Suppressor macrophage treated with lipopolysaccharide for 4 hours (primary cell): Measurements from ENCODE around the gene ARHGAP4.
A peak's percentile ranks its signal among the peaks of the same experiment; 100 is the strongest.

Source experiments
- DNase-seq: peaks from one replicate; pipeline ENCODE4 v3.0.0-alpha.2; 2020

ARHGAP4 gene

GRCh38 chrX:153925739-153926551 lies at the start of gene ARHGAP4:
ARHGAP4 (minus strand) TSS chrX:153926264; CDS start chrX:153926202, 62 bp downstream.
- DNase-seq: no peak

DNA sequence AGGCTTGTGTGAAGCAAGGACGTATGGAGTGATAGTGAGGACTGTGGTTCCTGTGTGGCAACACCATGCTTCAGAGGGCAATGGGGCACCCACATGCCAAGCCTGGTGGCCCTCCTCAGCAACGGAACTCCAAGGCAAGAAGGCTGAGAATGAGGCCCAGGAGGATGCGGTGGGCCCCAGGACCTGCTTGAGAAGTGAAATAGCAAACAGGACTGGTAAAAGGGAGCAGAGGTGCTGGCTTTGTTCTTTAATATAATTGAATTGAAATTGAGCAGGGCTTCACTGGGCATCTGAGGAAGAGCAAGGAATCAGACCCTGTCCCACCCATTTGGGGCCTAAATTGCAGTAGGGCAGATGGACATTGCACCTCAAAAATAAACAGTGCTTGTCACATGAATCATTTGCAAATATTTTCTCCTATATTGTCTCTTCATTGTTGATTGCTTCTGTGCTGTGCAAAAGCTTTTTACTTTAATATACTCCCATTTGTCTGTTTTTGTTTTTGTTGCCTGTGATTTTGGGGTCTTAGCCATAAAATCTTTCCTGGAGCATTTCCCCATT lies 48.7 kb upstream of the ARHGAP4 start:
- peak; percentile 2 for DNase-seq

GRCh38 chrX:153974003-153974725 lies 48.1 kb upstream of the ARHGAP4 start:
- DNase-seq: peak; percentile 46

GRCh38 chrX:153973127-153974002 lies 47.3 kb upstream of the ARHGAP4 start:
- DNase-seq: peak; percentile 1

- DNase-seq: peak; percentile 92
Observed at GRCh38 chrX:153972368-153973126, 46.5 kb upstream of the ARHGAP4 start, which contains the start of gene TMEM187. TMEM187 (plus strand) TSS chrX:153972754; CDS start chrX:153982063, 9,309 bp downstream.

GRCh38 chrX:153971450-153972367 lies 45.6 kb upstream of the ARHGAP4 start, which contains the start of gene HCFC1:
HCFC1 (minus strand) TSS chrX:153971818; CDS start chrX:153970840, 978 bp downstream.
- DNase-seq: peak; percentile 91

GRCh38 chrX:153971124-153971449 lies 45.0 kb upstream of the ARHGAP4 start:
- DNase-seq: peak; percentile 92

GRCh38 chrX:153970357-153971123 lies 44.5 kb upstream of the ARHGAP4 start:
- DNase-seq: peak; percentile 12

- DNase-seq: peak; percentile 10
Observed at GRCh38 chrX:153969904-153970356, 43.9 kb upstream of the ARHGAP4 start.

- DNase-seq: peak; percentile 5
Observed at GRCh38 chrX:153969125-153969903, 43.2 kb upstream of the ARHGAP4 start.

- peak; percentile 8 for DNase-seq
Observed at GRCh38 chrX:153968754-153969124, 42.7 kb upstream of the ARHGAP4 start.

DNA sequence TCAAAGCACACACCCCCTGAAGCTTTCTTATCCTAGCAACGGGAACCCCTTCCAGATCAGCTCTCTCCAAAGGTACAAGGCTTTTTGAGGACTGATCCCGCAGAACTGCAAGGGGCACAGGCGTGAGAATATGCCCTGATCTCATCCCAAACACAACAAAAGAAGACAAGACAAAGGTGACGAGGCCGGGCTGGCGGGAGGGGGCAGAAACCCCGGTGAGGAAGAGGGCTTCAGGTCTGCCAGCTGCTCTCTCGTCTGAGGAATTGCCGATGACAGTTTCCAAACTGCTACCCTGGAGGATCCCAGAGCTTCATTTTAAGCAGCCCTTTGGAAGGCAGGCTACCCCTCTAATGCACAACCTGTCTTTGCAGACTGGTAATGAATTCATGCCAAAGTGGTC lies 42.2 kb upstream of the ARHGAP4 start:
- DNase-seq: peak; percentile 2

- peak; percentile 66 for DNase-seq
Observed at GRCh38 chrX:153967536-153968224, 41.6 kb upstream of the ARHGAP4 start.

DNA sequence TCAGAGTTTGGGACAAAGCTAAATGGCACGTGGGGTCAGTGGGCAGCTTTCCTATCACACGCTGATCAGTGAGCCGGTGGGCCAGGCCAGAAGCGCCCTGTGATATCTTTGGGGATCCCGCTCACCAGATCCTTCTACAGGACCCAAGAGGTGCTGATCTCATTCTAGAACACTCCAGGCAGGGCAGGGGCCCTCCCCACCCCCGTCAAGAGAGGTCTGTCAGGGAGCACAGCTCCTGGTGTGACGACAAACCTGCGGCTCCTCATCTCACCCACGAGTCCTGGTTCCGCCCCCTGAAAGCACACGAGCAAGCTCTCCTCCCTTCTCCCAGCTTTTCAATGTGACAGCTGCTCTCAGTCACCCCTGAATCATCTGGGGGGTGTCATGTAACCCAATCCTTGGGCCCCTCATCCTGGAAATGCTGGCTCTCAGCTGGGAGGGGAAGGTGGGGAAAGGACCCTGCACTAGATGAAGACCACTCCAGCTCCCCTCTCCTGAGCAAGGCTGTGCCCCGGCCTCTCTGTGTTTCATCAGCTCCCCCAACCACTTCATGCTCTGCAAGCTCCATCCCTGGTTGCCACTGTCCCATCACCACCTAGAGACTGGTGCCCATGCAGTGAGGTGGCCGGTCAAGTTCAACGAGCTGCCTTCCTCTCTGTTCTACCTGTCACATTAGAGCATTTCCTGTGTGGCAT lies 40.9 kb upstream of the ARHGAP4 start:
- peak; percentile 2 for DNase-seq

DNA sequence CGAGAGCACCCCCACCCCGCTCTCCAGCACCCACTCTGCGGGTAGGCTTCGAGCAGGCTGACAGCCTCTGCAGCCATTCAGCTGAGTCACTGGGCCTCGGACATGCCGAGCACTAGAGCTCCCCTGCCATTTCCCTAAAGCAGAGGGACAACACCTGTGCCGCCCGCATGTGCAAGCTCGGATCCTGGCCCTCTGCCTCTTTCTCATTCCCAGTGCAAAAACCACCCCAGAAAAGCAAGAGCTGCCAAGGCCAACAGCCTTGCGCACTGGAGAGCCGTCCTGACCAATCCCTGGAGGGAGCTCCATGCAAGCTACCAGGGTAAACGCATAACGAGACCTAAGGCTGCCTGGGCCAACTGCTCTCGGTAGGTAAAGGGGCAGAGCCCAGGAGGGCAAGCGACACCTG lies 40.2 kb upstream of the ARHGAP4 start:
- no peak for DNase-seq

DNA sequence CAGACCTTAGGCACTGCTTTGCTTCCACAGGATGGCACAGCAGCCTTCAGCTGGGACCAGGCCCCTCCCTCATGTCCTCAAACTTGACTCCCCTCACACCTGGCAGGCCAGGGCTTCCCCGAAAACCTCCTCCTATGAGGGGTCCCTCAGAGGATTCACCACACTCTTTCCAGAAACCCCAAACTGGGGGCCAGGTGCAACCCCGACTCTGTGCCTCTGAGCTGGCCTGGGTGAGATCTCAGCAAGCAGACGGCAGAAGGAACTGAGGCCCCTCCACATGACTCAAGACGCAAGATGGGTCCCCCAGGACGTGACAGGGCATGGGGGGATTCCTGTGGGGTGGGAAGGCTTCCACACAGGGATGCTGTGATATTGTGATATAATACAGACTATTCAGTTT lies 39.3 kb upstream of the ARHGAP4 start:
- DNase-seq: no peak

DNA sequence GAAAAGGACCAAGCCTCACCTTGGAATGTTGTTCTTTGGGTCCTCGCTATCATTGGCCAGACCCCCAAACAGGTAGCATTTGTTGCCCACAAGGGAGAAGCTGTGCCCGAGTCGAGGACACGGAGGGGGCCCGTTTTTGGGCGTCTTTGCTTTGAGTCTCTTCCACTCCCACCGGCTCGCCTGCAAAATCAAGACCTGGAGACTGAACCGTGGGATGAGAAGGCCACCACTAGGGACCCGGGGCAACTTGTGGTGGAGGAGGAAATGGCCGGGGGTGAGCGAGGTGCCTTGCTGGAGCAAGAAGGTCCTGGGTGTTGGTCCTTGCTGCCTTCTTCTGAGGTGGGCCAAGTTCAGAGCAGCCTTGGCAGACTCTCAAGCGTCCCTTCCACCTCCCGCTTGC lies 38.0 kb upstream of the ARHGAP4 start:
- no peak for DNase-seq

DNA sequence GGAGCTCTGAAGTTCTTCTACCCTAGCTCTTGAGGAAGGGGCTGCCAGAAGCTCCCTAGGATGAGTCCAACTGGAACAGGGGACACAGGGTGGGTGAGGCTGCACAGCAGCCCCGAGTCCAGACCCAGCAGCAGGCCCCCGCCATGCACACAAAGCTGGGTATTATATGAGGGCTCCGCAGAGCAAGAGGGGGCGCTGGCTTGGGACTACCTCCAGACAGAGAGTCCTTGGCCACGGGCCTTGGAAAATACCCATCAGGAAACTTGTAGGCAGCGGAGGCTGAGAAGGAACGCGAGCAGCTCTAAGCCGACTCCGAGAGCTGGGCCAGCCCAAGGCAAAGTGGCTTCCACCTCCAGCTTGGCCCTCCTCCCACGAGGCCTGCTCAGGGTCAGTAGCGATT lies 37.5 kb upstream of the ARHGAP4 start:
- no peak for DNase-seq
